ENCODE data around the gene EIF3J.

The EIF3J gene

DNA sequence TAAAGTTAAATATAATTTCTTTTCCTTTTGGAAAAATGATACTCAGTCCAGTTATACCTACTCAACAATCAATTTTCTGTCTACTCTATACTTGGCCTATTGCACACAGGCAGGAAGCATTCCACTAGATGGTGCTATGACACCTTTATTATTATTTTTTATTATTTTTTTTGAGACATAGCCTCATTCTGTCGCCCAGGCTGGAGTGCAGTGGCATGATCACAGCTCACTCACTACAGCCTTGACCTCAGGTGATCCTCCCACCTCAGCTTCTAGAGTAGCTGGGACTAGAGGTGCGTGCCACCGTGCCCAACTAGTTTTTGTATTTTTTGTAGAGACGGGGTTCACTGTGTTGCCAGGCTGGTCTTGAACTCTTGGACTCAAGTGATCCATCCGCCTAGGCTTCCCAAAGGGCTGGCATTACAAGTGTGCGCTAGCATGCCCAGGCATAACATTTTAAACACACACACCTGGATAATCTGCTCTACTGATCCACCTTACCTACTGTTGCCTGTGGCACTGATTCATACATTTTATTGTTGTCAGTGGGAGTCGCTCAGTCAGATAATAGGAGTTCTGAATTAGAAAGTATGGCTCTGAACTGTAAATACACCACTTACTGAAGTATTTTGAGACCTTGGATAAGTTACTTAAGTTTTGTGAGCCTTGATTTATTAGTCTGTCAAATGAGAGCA lies 56.2 kb downstream of the EIF3J start:
- peaks cover 60% of the 10 kb centered on the region for H3K36me3 ChIP-seq (replicated peaks)
- H3K4me3 ChIP-seq (ENCODE audit: low read depth, low read length), result no peak overlapping the region
- H3K27me3 ChIP-seq (replicated peaks), result no peaks in the 10 kb centered on the region
- no peak overlapping the region for H3K27ac ChIP-seq
- in situ Hi-C loops (cut with HindIII; ENCODE audit: low pct_ligation_motif_present, low sequenced_read_pairs), result no loop called here
- TF ChIP-seq, protein P1, sequence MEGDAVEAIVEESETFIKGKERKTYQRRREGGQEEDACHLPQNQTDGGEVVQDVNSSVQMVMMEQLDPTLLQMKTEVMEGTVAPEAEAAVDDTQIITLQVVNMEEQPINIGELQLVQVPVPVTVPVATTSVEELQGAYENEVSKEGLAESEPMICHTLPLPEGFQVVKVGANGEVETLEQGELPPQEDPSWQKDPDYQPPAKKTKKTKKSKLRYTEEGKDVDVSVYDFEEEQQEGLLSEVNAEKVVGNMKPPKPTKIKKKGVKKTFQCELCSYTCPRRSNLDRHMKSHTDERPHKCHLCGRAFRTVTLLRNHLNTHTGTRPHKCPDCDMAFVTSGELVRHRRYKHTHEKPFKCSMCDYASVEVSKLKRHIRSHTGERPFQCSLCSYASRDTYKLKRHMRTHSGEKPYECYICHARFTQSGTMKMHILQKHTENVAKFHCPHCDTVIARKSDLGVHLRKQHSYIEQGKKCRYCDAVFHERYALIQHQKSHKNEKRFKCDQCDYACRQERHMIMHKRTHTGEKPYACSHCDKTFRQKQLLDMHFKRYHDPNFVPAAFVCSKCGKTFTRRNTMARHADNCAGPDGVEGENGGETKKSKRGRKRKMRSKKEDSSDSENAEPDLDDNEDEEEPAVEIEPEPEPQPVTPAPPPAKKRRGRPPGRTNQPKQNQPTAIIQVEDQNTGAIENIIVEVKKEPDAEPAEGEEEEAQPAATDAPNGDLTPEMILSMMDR (IDR thresholded peaks at IDR 0.05; ENCODE audit: low read depth, low read length, missing control alignments), result peak; percentile 60
- DNase-seq, result peak; percentile 22

DNA sequence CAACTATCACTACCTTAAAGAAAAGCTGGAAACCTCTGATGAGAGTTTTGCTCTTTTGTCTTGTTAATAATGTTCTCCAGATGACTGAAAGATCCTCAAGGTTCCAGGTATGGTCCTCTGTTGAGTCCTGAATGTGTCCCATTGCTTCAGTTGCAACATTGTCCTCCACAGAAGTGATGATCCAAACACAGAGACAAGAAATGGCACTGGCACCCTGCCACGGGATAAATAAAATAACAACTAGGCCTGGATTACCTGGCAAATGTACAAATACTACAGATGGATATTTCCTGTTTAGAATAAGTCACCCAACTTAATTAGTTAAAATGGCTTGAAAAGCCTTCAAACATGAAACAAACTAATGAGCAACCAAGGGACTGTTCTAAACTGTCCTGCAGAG lies 58.3 kb downstream of the EIF3J start:
- TF ChIP-seq, protein P1 (IDR thresholded peaks at IDR 0.05; ENCODE audit: low read depth, low read length, missing control alignments), result no peak
- Histone ChIP-seq H3K4me3 (ENCODE audit: low read depth, low read length) (no peak overlapping the region), H3K27me3 (replicated peaks) (no peaks in the 10 kb centered on the region), H3K27ac (no peak overlapping the region), H3K36me3 (replicated peaks) (peaks cover 58% of the 10 kb centered on the region)
- in situ Hi-C loops (cut with HindIII; ENCODE audit: low pct_ligation_motif_present, low sequenced_read_pairs), result no loop called here
- DNase-seq, result no peak

DNA sequence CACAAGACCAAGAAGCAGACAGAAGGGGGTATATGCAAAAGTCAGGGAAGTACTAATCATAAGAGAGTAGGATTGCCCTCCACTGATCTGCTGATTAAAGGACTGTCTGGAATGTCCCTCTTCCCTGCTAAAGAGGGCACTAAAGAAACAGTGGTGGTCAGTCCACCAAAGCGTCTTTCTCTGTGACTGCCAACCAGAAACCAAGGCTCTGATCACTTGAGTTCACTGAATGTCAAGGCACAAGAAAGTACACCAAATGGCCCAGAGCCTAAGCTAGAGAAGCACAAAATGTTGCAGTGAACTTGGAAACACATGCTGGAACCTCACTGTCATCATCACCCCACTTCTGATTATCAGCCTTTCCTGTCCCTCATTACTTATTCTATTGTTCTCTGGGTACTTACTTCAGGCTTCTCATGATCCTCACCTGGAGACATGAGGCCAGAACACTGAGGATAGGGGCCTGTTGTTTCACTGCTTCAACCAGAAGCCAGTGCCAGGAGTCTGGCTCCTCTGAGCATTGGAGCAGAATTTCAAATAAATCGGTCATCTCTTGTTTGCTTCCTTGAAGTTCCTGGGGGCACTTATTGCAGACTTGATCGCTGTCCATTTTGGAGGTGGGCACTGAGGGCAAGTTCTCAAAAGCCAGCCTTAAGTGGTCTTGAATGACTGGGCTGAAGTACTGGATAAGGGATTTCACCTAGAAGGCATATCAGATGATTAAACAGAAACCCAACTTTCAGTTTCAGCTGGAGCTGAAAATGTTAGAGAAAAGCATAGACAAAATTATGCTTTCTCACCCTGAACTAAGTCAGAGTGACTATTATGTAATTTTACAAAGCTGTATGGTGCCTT lies 58.9 kb downstream of the EIF3J start:
- in situ Hi-C loops (cut with HindIII; ENCODE audit: low pct_ligation_motif_present, low sequenced_read_pairs), result no loop called here
- peaks cover 52% of the 10 kb centered on the region for H3K36me3 ChIP-seq (replicated peaks)
- no peak for DNase-seq
- H3K27me3 ChIP-seq (replicated peaks), result no peaks in the 10 kb centered on the region
- H3K4me3 ChIP-seq (ENCODE audit: low read depth, low read length), result no peak overlapping the region
- H3K27ac ChIP-seq, result no peak overlapping the region
- TF ChIP-seq, protein P1 (IDR thresholded peaks at IDR 0.05; ENCODE audit: low read depth, low read length, missing control alignments), result no peak

DNA sequence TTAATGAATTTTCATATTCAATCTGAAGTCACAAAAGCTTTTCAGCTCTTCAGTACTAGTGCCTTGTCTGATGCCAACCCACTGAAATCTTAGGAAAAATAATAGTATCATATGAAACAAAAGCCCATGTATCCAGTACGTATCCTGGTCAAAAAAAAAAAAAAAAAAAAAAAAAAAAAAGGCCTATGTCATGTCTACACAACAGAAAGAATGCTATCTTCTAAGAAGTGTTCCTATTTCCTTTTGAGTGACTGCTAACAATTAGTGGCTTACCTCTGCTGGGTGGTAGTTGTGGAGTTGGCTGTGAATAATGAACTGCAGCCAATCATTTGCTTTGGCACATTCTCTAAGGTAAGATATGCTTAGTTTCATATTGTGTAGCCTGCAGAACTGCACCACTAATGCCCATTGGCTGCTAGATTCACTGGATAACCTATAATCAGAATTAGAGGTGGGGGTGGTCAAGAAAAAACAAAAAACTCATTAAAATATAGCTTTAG lies 59.6 kb downstream of the EIF3J start:
- Histone ChIP-seq H3K36me3 (replicated peaks) (peaks cover 47% of the 10 kb centered on the region), H3K27me3 (replicated peaks) (no peaks in the 10 kb centered on the region), H3K27ac (no peak overlapping the region), H3K4me3 (ENCODE audit: low read depth, low read length) (no peak overlapping the region)
- no peak for DNase-seq
- TF ChIP-seq, protein P1 (IDR thresholded peaks at IDR 0.05; ENCODE audit: low read depth, low read length, missing control alignments), result no peak
- in situ Hi-C loops (cut with HindIII; ENCODE audit: low pct_ligation_motif_present, low sequenced_read_pairs), result no loop called here

DNA sequence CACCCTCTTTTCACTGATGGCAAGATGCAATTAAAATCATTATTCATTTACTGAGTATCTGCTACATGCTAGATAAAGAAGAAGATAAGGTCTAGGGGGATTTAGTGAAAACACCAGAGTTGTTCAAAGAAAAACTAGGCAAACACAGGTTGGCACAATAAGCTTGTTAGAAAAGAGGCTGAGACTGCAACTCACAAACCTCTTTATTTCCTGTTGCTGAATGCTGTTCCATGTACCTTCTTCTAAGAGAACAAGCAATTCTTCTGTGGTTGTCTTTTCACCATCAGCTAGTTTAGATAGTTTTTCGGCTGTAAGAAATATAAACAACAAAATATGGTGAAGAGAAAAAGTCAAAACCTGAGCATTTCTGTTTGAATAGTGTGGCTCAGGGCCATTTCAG lies 61.1 kb downstream of the EIF3J start:
- no peak overlapping the region for H3K4me3 ChIP-seq (ENCODE audit: low read depth, low read length)
- no peak overlapping the region for H3K27ac ChIP-seq
- in situ Hi-C loops (cut with HindIII; ENCODE audit: low pct_ligation_motif_present, low sequenced_read_pairs), result no loop called here

More for the DNA sequence above, 61.1 kb downstream of the EIF3J start:
- H3K27me3 ChIP-seq (replicated peaks), result no peaks in the 10 kb centered on the region
- DNase-seq, result no peak
- TF ChIP-seq, protein P1 (IDR thresholded peaks at IDR 0.05; ENCODE audit: low read depth, low read length, missing control alignments), result no peak
- H3K36me3 ChIP-seq (replicated peaks), result peaks cover 36% of the 10 kb centered on the region

Measured in brain microvascular endothelial cell (primary cell).